ENCODE results near the gene PDCD1LG2. TPM values are rescaled to one million over a fixed set of nuclear protein-coding genes. Genes with fewer than 3 reads are reported as not detected.

The PDCD1LG2 gene
- total RNA-seq, 1 donor from 2014 or later = 1.7 TPM

- DNase-seq (ENCODE audit: low spot score) = no peak
These were observed 21.0 kb downstream of the PDCD1LG2 start for GRCh38 chr9:5531101-5531882.

GRCh38 chr9:5532306-5532705, 22.0 kb downstream of the PDCD1LG2 start:
- DNase-seq (ENCODE audit: low spot score) = no peak

GRCh38 chr9:5532790-5533189, 22.5 kb downstream of the PDCD1LG2 start:
- no peak for DNase-seq (ENCODE audit: low spot score)

- DNase-seq (ENCODE audit: low spot score) = no peak
These were observed 26.4 kb downstream of the PDCD1LG2 start for GRCh38 chr9:5536684-5537083.

GRCh38 chr9:5543875-5544702, 33.8 kb downstream of the PDCD1LG2 start:
- DNase-seq (ENCODE audit: low spot score) = no peak

- DNase-seq (ENCODE audit: low spot score) = no peak
These were observed 39.6 kb downstream of the PDCD1LG2 start for GRCh38 chr9:5549658-5550650.

- no peak for DNase-seq (ENCODE audit: low spot score)
These were observed 41.2 kb downstream of the PDCD1LG2 start for GRCh38 chr9:5551368-5552150.

- no peak for DNase-seq (ENCODE audit: low spot score)
These were observed 42.0 kb downstream of the PDCD1LG2 start for GRCh38 chr9:5552301-5552700.

- DNase-seq (ENCODE audit: low spot score) = no peak
These were observed 42.9 kb downstream of the PDCD1LG2 start for GRCh38 chr9:5553211-5553610.

- no peak for DNase-seq (ENCODE audit: low spot score)
These were observed 43.9 kb downstream of the PDCD1LG2 start for GRCh38 chr9:5554254-5554653.

- no peak for DNase-seq (ENCODE audit: low spot score)
These were observed 45.9 kb downstream of the PDCD1LG2 start for GRCh38 chr9:5556101-5556705.

GRCh38 chr9:5557606-5558587, 47.6 kb downstream of the PDCD1LG2 start:
- DNase-seq (ENCODE audit: low spot score) = peak; percentile 59

GRCh38 chr9:5559659-5560058, 49.3 kb downstream of the PDCD1LG2 start:
- no peak for DNase-seq (ENCODE audit: low spot score)

- DNase-seq (ENCODE audit: low spot score) = no peak
These were observed 50.2 kb downstream of the PDCD1LG2 start for GRCh38 chr9:5560443-5561100.

- no peak for DNase-seq (ENCODE audit: low spot score)
These were observed 51.6 kb downstream of the PDCD1LG2 start for GRCh38 chr9:5561828-5562488.

- DNase-seq (ENCODE audit: low spot score) = no peak
These were observed 52.6 kb downstream of the PDCD1LG2 start for GRCh38 chr9:5562806-5563416.

GRCh38 chr9:5563417-5563815, 53.1 kb downstream of the PDCD1LG2 start:
- no peak for DNase-seq (ENCODE audit: low spot score)

- DNase-seq (ENCODE audit: low spot score) = no peak
These were observed 53.6 kb downstream of the PDCD1LG2 start for GRCh38 chr9:5563886-5564285.

Measured in ureter (tissue), 1 donor.